Fibroblast of lung (primary cell): ENCODE results near the gene ARL6IP1. TPM values are rescaled to one million over a fixed set of nuclear protein-coding genes. Genes with fewer than 3 reads are reported as not detected.

Experiments
- DNase-seq, 2 donors: peaks; one replicate each; pipeline versions ENCODE4 v3.0.0 to v3.0.0-alpha.2; 2010; ENCODE audit warnings: low read depth in 2 of 2
- H2AFZ ChIP-seq: 2 replicates; pipeline ENCODE4 v1.5.1; 2012; ENCODE audit warnings: low read length, control low read depth, inconsistent platforms
- H3K27ac ChIP-seq: 2 replicates; pipeline ENCODE4 v1.5.1; 2011; ENCODE audit warnings: low read length, control low read depth; ENCODE audit not compliant: insufficient read depth
- H3K27me3 ChIP-seq: 2 replicates; pipeline ENCODE4 v1.5.1; 2011; ENCODE audit warnings: mild to moderate bottlenecking, low read length; ENCODE audit not compliant: control insufficient read depth, insufficient read depth
- H3K36me3 ChIP-seq: 2 replicates; pipeline ENCODE4 v1.5.1; 2011; ENCODE audit warnings: low read length; ENCODE audit not compliant: control insufficient read depth, insufficient read depth
- H3K4me1 ChIP-seq: 2 replicates; pipeline ENCODE4 v1.5.1; 2011; ENCODE audit warnings: low read length; ENCODE audit not compliant: control insufficient read depth, insufficient read depth; ENCODE audit errors: extremely low read depth
- H3K4me2 ChIP-seq: 2 replicates; pipeline ENCODE4 v1.5.1; 2011; ENCODE audit warnings: low read length, control low read depth; ENCODE audit not compliant: insufficient read depth; ENCODE audit errors: extremely low read depth
- H3K4me3 ChIP-seq, 4 experiments: fragments of 200-600 bp in 1 of 4; sonication (generic) in 1 of 4; replicated peaks in 1 of 4; 2 replicates each; pipeline ENCODE4 v1.5.1; 2011 to 2016; ENCODE audit warnings: low read length in 4 of 4, low read depth in 3 of 4, mild to moderate bottlenecking in 3 of 4, control low read depth in 2 of 4, inconsistent platforms in 1 of 4, mixed read lengths in 1 of 4; ENCODE audit not compliant: insufficient read depth in 1 of 4; ENCODE audit errors: control extremely low read depth in 1 of 4
- H3K79me2 ChIP-seq: 2 replicates; pipeline ENCODE4 v1.5.1; 2012; ENCODE audit warnings: mild to moderate bottlenecking, low read length, inconsistent platforms; ENCODE audit not compliant: control insufficient read depth, insufficient read depth
- H3K9ac ChIP-seq: 2 replicates; pipeline ENCODE4 v1.5.1; 2011; ENCODE audit warnings: mild to moderate bottlenecking, low read length, control low read depth; ENCODE audit not compliant: insufficient read depth
- H3K9me3 ChIP-seq: 2 replicates; pipeline ENCODE4 v1.5.1; 2012; ENCODE audit warnings: low read depth, low read length; ENCODE audit not compliant: control insufficient read depth, insufficient read depth
- H4K20me1 ChIP-seq: 2 replicates; pipeline ENCODE4 v1.5.1; 2011; ENCODE audit warnings: low read length; ENCODE audit not compliant: control insufficient read depth, insufficient read depth; ENCODE audit errors: extremely low read depth
- CTCF ChIP-seq, 2 donors: IDR thresholded peaks in 1 of 2; conservative IDR thresholded peaks in 1 of 2; 1 replicate in 1 of 2; 2 replicates in 1 of 2; pipeline ENCODE4 v1.5.1; 2011 to 2012; ENCODE audit warnings: low read length in 2 of 2, control low read depth in 1 of 2, inconsistent platforms in 1 of 2, low read depth in 1 of 2, mild to moderate bottlenecking in 1 of 2
- EZH2 ChIP-seq: IDR thresholded peaks from 2 replicates; pipeline ENCODE4 v1.5.1; 2012; ENCODE audit warnings: low read length, control low read depth, mild to moderate bottlenecking; ENCODE audit errors: missing control alignments
- polyA plus RNA-seq, 2 donors: library from polyadenylated mRNA; depleted of rRNA in 1 of 2; stranded (reverse) in 1 of 2; unstranded in 1 of 2; fragments of >200 nt; gene quantifications; 2 replicates each; pipeline ENCODE4 v1.2.1, GENCODE V29; 2011 to 2012; ENCODE audit warnings: missing spikeins in 1 of 2
- total RNA-seq: library from RNA; depleted of rRNA; stranded (reverse); fragments of >200 nt; gene quantifications from 2 replicates; pipeline ENCODE4 v1.2.1, GENCODE V29; 2014

ARL6IP1 gene
- total and polyA plus RNA-seq, 2 donors (not counting 1 experiment from before 2014, with no cell fraction given): 119 to 224 TPM

- Histone ChIP-seq H3K4me2 (no peak overlapping the region), H3K9ac (no peak overlapping the region), H3K4me3 (no peak overlapping the region), H2AFZ (no peak overlapping the region), H3K27ac (no peak overlapping the region), H3K36me3 (peaks cover 5% of the 10 kb centered on the region), H4K20me1 (no peaks in the 10 kb centered on the region), H3K27me3 (no peaks in the 10 kb centered on the region), H3K79me2 (no peaks in the 10 kb centered on the region), H3K4me1 (no peaks in the 10 kb centered on the region), H3K9me3 (no peaks in the 10 kb centered on the region)
- no peak for DNase-seq
- TF ChIP-seq EZH2 (no peak), CTCF (conservative IDR thresholded peaks at IDR 0.05 in 1 of 2, IDR thresholded peaks at IDR 0.05 in 1 of 2; ENCODE audit: low read depth in 1 of 2, low read length in 2 of 2) (no peak)
Measured at GRCh38 chr16:18816286-18816685, 14.9 kb upstream of the ARL6IP1 start.

GRCh38 chr16:18811925-18812324, 10.6 kb upstream of the ARL6IP1 start:
- TF ChIP-seq EZH2 (no peak), CTCF (conservative IDR thresholded peaks at IDR 0.05 in 1 of 2, IDR thresholded peaks at IDR 0.05 in 1 of 2; ENCODE audit: low read depth in 1 of 2, low read length in 2 of 2) (no peak)
- Histone ChIP-seq H3K4me1 (no peaks in the 10 kb centered on the region), H3K4me3 (no peak overlapping the region), H4K20me1 (no peaks in the 10 kb centered on the region), H3K36me3 (peaks cover 7% of the 10 kb centered on the region), H3K27me3 (no peaks in the 10 kb centered on the region), H3K4me2 (no peak overlapping the region), H3K79me2 (no peaks in the 10 kb centered on the region), H3K27ac (no peak overlapping the region), H3K9ac (no peak overlapping the region), H2AFZ (no peak overlapping the region), H3K9me3 (no peaks in the 10 kb centered on the region)
- no peak for DNase-seq

DNA sequence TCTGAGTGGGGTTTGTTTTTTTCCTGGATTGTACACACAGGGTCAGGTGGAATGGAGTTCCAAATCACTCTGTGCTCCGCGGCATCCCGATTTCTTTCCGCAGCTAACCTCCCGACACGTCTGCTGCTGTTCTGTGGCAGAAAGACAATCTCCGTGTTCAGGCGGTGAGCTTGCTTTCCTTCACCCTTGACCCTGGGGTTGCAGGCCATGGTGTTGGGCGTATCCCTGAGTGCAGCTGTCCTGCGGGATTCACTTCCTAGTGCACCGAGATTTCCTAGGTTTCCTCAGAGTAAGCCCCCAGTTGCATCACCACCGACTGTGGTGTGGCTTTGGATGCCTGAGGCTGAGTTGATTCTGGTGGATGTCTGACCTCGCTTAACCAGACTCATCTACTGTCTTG, 7.8 kb upstream of the ARL6IP1 start:
- Histone ChIP-seq H3K9ac (no peak overlapping the region), H3K4me1 (no peaks in the 10 kb centered on the region), H4K20me1 (no peaks in the 10 kb centered on the region), H3K79me2 (no peaks in the 10 kb centered on the region), H3K27ac (no peak overlapping the region), H2AFZ (no peak overlapping the region), H3K9me3 (no peaks in the 10 kb centered on the region), H3K4me2 (no peak overlapping the region), H3K36me3 (peaks cover 5% of the 10 kb centered on the region), H3K4me3 (no peak overlapping the region), H3K27me3 (no peaks in the 10 kb centered on the region)
- no peak for TF ChIP-seq EZH2
- TF ChIP-seq CTCF (conservative IDR thresholded peaks at IDR 0.05 in 1 of 2, IDR thresholded peaks at IDR 0.05 in 1 of 2; ENCODE audit: low read depth in 1 of 2, low read length in 2 of 2): no peak
- DNase-seq: no peak
